Cardiac muscle cell (in vitro differentiated cells and primary cell): ENCODE data around the gene EVI5L. TPM values are rescaled to one million over a fixed set of nuclear protein-coding genes. Genes with fewer than 3 reads are reported as not detected.

Experiments
- DNase-seq, 2 donors: peaks; one replicate each; pipeline versions ENCODE4 v3.0.0 to v3.0.0-alpha.2; 2010 to 2017; ENCODE audit warnings: low read depth in 1 of 2, low spot score in 1 of 2
- H3K27ac ChIP-seq: fragments of 200-600 bp; sonication (generic); 2 replicates; pipeline ENCODE4 v1.5.1; 2016
- H3K27me3 ChIP-seq: fragments of 200-600 bp; sonication (generic); 2 replicates; pipeline ENCODE4 v1.6.0; 2016; ENCODE audit warnings: control low read depth
- H3K36me3 ChIP-seq: fragments of 200-600 bp; sonication (generic); 2 replicates; pipeline ENCODE4 v1.5.1; 2016; ENCODE audit warnings: control low read depth
- H3K4me1 ChIP-seq: fragments of 200-600 bp; sonication (generic); 2 replicates; pipeline ENCODE4 v1.8.1; 2017; ENCODE audit warnings: low read depth, mild to moderate bottlenecking, mixed run types
- H3K4me3 ChIP-seq: fragments of 200-600 bp; sonication (generic); 2 replicates; pipeline ENCODE4 v1.5.1; 2016; ENCODE audit warnings: mild to moderate bottlenecking
- H3K9me3 ChIP-seq: fragments of 200-600 bp; sonication (generic); 2 replicates; pipeline ENCODE4 v1.5.1; 2017; ENCODE audit warnings: low read depth, mild to moderate bottlenecking, control low read depth
- polyA plus RNA-seq: library from polyadenylated mRNA; unstranded; fragments of >200 nt; fragmentation: Nextera tagmentation; extraction: Ambion mirVana; gene quantifications from 2 replicates; pipeline ENCODE4 v1.2.1, GENCODE V29; 2016
- total RNA-seq: library from RNA; depleted of rRNA; stranded (reverse); fragments of >200 nt; gene quantifications from 2 replicates; pipeline ENCODE4 v1.2.3, GENCODE V29; 2016
- TF ChIP-seq, protein P1 (sequence below): IDR thresholded peaks from 2 replicates; pipeline ENCODE4 v1.5.1; 2012; ENCODE audit warnings: low read depth, mild to moderate bottlenecking, low read length

Gene EVI5L
- total and polyA plus RNA-seq, 2 experiments from 2014 or later = 29.1 to 41.9 TPM

DNA sequence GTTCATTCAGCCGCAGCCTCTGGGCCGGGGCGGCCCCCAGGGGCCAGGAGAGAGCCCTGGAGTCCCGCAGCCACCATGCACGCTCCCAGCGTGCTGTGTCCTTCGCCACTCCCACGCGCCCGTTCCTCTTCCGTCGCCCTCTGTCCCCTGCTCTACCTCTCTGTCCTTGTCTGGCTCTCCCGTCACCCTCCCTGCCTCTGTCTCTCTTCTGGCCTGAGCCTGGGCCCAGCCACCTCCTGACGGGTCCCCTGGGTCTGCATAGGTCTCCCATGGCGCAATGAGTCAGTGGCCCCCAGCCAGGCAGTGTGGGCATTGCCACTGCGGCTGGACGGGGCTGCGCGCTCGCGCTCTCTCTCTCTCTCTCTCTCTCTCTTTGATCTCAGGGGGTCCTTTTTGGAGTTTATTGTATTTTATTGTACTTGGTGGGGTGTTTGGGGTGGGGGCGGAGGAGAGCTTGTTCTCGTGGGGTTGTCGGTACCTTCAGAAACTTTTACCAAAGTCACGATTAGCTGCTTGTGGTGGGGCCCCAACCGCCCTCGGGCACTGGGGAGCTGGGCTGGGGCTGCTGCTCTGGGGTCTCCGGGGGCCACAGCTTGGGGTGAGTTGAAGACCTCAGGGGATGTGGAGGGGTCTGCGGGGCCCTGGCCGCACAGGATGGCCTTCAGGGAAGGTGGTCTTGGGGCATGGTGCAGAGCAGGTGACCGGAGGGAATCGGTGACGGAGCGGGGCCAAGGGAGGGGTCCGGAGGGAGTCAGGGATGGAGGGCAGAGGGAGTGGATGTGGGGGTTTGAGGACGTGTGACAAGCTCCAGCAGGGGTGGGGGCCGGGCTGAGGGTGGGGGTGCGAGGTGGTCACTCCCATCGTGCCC is 82.9 kb downstream of the EVI5L start:
- Histone ChIP-seq H3K36me3 (peaks cover 21% of the 10 kb centered on the region), H3K4me1 (peaks cover 5% of the 10 kb centered on the region), H3K27me3 (peaks cover 42% of the 10 kb centered on the region), H3K27ac (no peak overlapping the region), H3K9me3 (no peaks in the 10 kb centered on the region), H3K4me3 (no peak overlapping the region)
- no peak for DNase-seq
- TF ChIP-seq, protein P1, sequence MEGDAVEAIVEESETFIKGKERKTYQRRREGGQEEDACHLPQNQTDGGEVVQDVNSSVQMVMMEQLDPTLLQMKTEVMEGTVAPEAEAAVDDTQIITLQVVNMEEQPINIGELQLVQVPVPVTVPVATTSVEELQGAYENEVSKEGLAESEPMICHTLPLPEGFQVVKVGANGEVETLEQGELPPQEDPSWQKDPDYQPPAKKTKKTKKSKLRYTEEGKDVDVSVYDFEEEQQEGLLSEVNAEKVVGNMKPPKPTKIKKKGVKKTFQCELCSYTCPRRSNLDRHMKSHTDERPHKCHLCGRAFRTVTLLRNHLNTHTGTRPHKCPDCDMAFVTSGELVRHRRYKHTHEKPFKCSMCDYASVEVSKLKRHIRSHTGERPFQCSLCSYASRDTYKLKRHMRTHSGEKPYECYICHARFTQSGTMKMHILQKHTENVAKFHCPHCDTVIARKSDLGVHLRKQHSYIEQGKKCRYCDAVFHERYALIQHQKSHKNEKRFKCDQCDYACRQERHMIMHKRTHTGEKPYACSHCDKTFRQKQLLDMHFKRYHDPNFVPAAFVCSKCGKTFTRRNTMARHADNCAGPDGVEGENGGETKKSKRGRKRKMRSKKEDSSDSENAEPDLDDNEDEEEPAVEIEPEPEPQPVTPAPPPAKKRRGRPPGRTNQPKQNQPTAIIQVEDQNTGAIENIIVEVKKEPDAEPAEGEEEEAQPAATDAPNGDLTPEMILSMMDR = no peak

DNA sequence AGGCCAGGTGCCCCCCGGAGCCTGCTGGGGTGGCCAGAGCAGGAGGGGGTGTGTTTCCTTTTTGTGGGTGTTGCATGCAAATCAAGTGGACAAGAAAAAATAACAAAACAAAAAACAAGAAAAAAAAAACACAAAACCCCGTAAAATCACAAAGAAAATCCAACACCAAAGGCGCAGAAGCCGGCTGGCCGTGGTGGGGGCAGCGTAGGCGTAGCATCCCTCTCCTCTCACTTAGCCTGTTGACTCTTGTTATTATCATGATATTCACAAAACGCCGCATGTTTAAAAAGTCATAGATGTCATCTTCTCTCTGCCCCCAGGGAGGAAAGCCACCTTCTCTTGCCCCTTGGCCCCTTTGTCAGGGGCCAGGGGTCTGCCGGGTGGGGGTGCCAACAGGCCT is 83.6 kb downstream of the EVI5L start:
- TF ChIP-seq, protein P1 = no peak
- H3K4me1 ChIP-seq = peaks cover 5% of the 10 kb centered on the region
- H3K9me3 ChIP-seq = no peaks in the 10 kb centered on the region
- no peak overlapping the region for H3K27ac ChIP-seq
- H3K27me3 ChIP-seq = peaks cover 49% of the 10 kb centered on the region
- no peak for DNase-seq
- no peak overlapping the region for H3K4me3 ChIP-seq
- H3K36me3 ChIP-seq = peaks cover 21% of the 10 kb centered on the region

DNA sequence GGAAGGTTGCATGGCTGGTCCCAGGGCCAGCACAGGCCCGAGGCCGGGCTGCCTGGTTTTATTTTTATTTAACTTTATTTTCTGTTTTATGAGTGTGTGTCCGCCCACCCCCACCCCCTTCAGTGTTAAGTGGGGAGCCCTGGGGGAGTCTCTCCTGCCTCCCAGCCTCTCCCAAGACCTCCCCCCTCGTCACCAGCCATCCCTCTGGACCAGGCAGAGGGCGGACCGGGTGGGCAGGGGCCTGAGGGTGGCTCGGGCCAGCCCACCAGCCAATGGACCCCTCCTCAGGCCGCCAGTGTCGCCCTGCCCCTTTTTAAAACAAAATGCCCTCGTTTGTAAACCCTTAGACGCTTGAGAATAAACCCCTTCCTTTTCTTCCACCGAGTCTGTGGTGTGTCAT is 84.1 kb downstream of the EVI5L start:
- peaks cover 5% of the 10 kb centered on the region for H3K4me1 ChIP-seq
- no peak overlapping the region for H3K4me3 ChIP-seq
- TF ChIP-seq, protein P1 = no peak
- peaks cover 51% of the 10 kb centered on the region for H3K27me3 ChIP-seq
- DNase-seq = no peak
- H3K9me3 ChIP-seq = no peaks in the 10 kb centered on the region
- H3K36me3 ChIP-seq = peaks cover 21% of the 10 kb centered on the region
- no peak overlapping the region for H3K27ac ChIP-seq

Other genes starting within 250 kb of the EVI5L start
- gene CAMSAP3, start 234.4 kb upstream of the EVI5L start, total RNA-seq = 10.6 and 10.8 TPM in 2 replicates
- 10.4 and 13.5 TPM in 2 replicates for gene CAMSAP3, start 234.4 kb upstream of the EVI5L start, polyA plus RNA-seq
- 62.0 and 81.5 TPM in 2 replicates for gene XAB2, start 200.7 kb upstream of the EVI5L start, total RNA-seq
- gene XAB2, start 200.7 kb upstream of the EVI5L start, polyA plus RNA-seq = 27.5 and 37.1 TPM in 2 replicates
- gene PET100, start 200.4 kb upstream of the EVI5L start, total RNA-seq = 14.9 and 25.0 TPM in 2 replicates
- 369 and 404 TPM in 2 replicates for gene PET100, start 200.4 kb upstream of the EVI5L start, polyA plus RNA-seq
- 0.51 and 2.7 TPM in 2 replicates for gene PCP2, start 196.5 kb upstream of the EVI5L start, total RNA-seq
- 0.34 and 0.70 TPM in 2 replicates for gene PCP2, start 196.5 kb upstream of the EVI5L start, polyA plus RNA-seq
- 16.0 and 33.6 TPM in 2 replicates for gene STXBP2, start 193.1 kb upstream of the EVI5L start, total RNA-seq
- 32.7 and 51.2 TPM in 2 replicates for gene STXBP2, start 193.1 kb upstream of the EVI5L start, polyA plus RNA-seq
- not detected in 2 replicates for gene RETN, start 161.2 kb upstream of the EVI5L start, total RNA-seq
- gene RETN, start 161.2 kb upstream of the EVI5L start, polyA plus RNA-seq = not detected in 2 replicates
- not detected in 2 replicates for gene MCEMP1, start 153.1 kb upstream of the EVI5L start, total RNA-seq
- gene MCEMP1, start 153.1 kb upstream of the EVI5L start, polyA plus RNA-seq = not detected in 2 replicates
- gene TRAPPC5, start 149.4 kb upstream of the EVI5L start, total RNA-seq = 95.9 and 96.2 TPM in 2 replicates
- 111 and 120 TPM in 2 replicates for gene TRAPPC5, start 149.4 kb upstream of the EVI5L start, polyA plus RNA-seq
- gene FCER2, start 128.1 kb upstream of the EVI5L start, total RNA-seq = not detected in 2 replicates
- gene FCER2, start 128.1 kb upstream of the EVI5L start, polyA plus RNA-seq = 0.39 TPM in 1 of 2 replicates, not detected in the other
- gene CLEC4G, start 98.1 kb upstream of the EVI5L start, total RNA-seq = not detected in 2 replicates
- not detected in 2 replicates for gene CLEC4G, start 98.1 kb upstream of the EVI5L start, polyA plus RNA-seq
- gene CD209, start 82.7 kb upstream of the EVI5L start, total RNA-seq = not detected in 2 replicates
- not detected in 2 replicates for gene CD209, start 82.7 kb upstream of the EVI5L start, polyA plus RNA-seq
- gene CLEC4M, start 67.0 kb upstream of the EVI5L start, total RNA-seq = 0.54 TPM in 1 of 2 replicates, not detected in the other
- 0.48 TPM in 1 of 2 replicates, not detected in the other for gene CLEC4M, start 67.0 kb upstream of the EVI5L start, polyA plus RNA-seq
- gene PRR36, start 44.2 kb downstream of the EVI5L start, total RNA-seq = 2.0 and 6.1 TPM in 2 replicates
- 6.2 and 10.3 TPM in 2 replicates for gene PRR36, start 44.2 kb downstream of the EVI5L start, polyA plus RNA-seq
- gene LRRC8E, start 58.3 kb downstream of the EVI5L start, total RNA-seq = 2.4 and 3.5 TPM in 2 replicates
- 1.3 TPM in 1 of 2 replicates, not detected in the other for gene LRRC8E, start 58.3 kb downstream of the EVI5L start, polyA plus RNA-seq
- gene MAP2K7, start 73.7 kb downstream of the EVI5L start, total RNA-seq = 23.5 and 24.1 TPM in 2 replicates
- gene MAP2K7, start 73.7 kb downstream of the EVI5L start, polyA plus RNA-seq = 12.4 and 18.6 TPM in 2 replicates
- gene TGFBR3L, start 84.6 kb downstream of the EVI5L start, total RNA-seq = 0.46 and 3.2 TPM in 2 replicates
- gene TGFBR3L, start 84.6 kb downstream of the EVI5L start, polyA plus RNA-seq = 2.6 and 11.8 TPM in 2 replicates
- gene SNAPC2, start 90.1 kb downstream of the EVI5L start, total RNA-seq = 22.1 and 42.1 TPM in 2 replicates
- gene SNAPC2, start 90.1 kb downstream of the EVI5L start, polyA plus RNA-seq = 22.5 and 31.4 TPM in 2 replicates
- 22.8 and 60.1 TPM in 2 replicates for gene CTXN1, start 95.9 kb downstream of the EVI5L start, total RNA-seq
- 18.1 and 48.5 TPM in 2 replicates for gene CTXN1, start 95.9 kb downstream of the EVI5L start, polyA plus RNA-seq
- gene TIMM44, start 113.4 kb downstream of the EVI5L start, total RNA-seq = 77.9 and 92.4 TPM in 2 replicates
- 52.0 and 52.5 TPM in 2 replicates for gene TIMM44, start 113.4 kb downstream of the EVI5L start, polyA plus RNA-seq
- gene ELAVL1, start 175.4 kb downstream of the EVI5L start, total RNA-seq = 62.2 and 66.5 TPM in 2 replicates
- gene ELAVL1, start 175.4 kb downstream of the EVI5L start, polyA plus RNA-seq = 104 and 137 TPM in 2 replicates
- gene CCL25, start 222.5 kb downstream of the EVI5L start, total RNA-seq = not detected in 2 replicates
- not detected in 2 replicates for gene CCL25, start 222.5 kb downstream of the EVI5L start, polyA plus RNA-seq